Suprapubic skin (tissue), 4 donors: ENCODE measurements around the gene COX4I1. TPM values are rescaled to one million over a fixed set of nuclear protein-coding genes. Genes with fewer than 3 reads are reported as not detected.

Experiments
- DNase-seq, 2 donors: peaks; one replicate each; pipeline ENCODE4 v3.0.0-alpha.2; 2019; ENCODE audit warnings: low spot score in 2 of 2
- H3K27ac ChIP-seq: fragments of 200-600 bp; sonication (generic); one replicate; pipeline ENCODE4 v1.5.1; 2019
- H3K27me3 ChIP-seq: fragments of 200-600 bp; sonication (generic); one replicate; pipeline ENCODE4 v1.5.1; 2019
- H3K36me3 ChIP-seq: fragments of 200-600 bp; sonication (generic); one replicate; pipeline ENCODE4 v1.5.1; 2019
- H3K4me1 ChIP-seq: fragments of 200-600 bp; sonication (generic); one replicate; pipeline ENCODE4 v1.5.1; 2019
- H3K4me3 ChIP-seq: fragments of 200-600 bp; sonication (generic); one replicate; pipeline ENCODE4 v1.5.1; 2019; ENCODE audit warnings: mild to moderate bottlenecking
- H3K9me3 ChIP-seq: fragments of 200-600 bp; sonication (generic); one replicate; pipeline ENCODE4 v1.5.1; 2019
- EP300 ChIP-seq: sonication (generic); formaldehyde crosslinking; IDR thresholded peaks from one replicate; pipeline ENCODE4 v1.6.1; 2017; ENCODE audit warnings: antibody characterized with exemption
- POLR2A ChIP-seq, 2 donors: fragments of 450-650 bp; IDR thresholded peaks; one replicate each; pipeline ENCODE4 v1.6.1; 2017; ENCODE audit warnings: antibody characterized with exemption in 2 of 2, mild to moderate bottlenecking in 2 of 2, moderate library complexity in 2 of 2
- POLR2AphosphoS5 ChIP-seq, 3 donors: sonication (generic); formaldehyde crosslinking; IDR thresholded peaks; one replicate each; pipeline ENCODE4 v1.6.1; 2017; ENCODE audit warnings: antibody characterized with exemption in 3 of 3
- WGBS: methylation state at CpG from one replicate; pipeline ENCODE4 v1.1.5; 2018; 5-methylcytosine and 5-hydroxymethylcytosine counted together
- total RNA-seq, 4 donors: library from RNA; depleted of rRNA; stranded (reverse); fragments of >200 nt; gene quantifications; one replicate each; pipeline ENCODE4 v1.1.0, GENCODE V29; 2016
- TF ChIP-seq, protein P1 (sequence below), 2 donors: fragments of 200-600 bp in 1 of 2; fragments of 450-650 bp in 1 of 2; sonication (generic) in 1 of 2; IDR thresholded peaks; one replicate each; pipeline ENCODE4 v1.5.1; 2016 to 2019; ENCODE audit warnings: antibody characterized with exemption in 2 of 2, mild to moderate bottlenecking in 1 of 2, moderate library complexity in 1 of 2

COX4I1 gene
- total RNA-seq, 4 donors from 2014 or later = 369 to 505 (median 459) TPM

DNA sequence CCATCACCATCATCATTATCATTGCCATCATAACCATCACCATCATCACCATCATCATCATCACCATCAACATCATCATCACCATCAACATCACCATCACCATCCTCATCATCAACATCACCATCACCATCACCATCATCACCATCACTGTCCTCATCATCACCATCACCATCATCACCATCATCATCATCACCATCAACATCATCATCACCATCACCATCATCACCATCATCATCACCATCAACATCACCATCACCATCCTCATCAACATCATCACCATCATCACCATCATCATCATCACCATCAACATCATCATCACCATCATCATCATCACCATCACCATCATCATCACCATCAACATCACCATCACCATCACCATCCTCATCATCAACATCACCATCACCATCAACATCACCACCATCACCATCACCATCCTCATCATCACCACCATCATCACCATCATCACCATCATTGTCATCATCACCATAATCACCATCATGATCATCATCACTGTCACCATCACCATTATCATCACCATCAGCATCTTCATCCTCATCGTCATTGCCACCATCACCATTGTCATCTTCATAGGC is 23.9 kb downstream of the COX4I1 start:
- TF ChIP-seq, protein P1, sequence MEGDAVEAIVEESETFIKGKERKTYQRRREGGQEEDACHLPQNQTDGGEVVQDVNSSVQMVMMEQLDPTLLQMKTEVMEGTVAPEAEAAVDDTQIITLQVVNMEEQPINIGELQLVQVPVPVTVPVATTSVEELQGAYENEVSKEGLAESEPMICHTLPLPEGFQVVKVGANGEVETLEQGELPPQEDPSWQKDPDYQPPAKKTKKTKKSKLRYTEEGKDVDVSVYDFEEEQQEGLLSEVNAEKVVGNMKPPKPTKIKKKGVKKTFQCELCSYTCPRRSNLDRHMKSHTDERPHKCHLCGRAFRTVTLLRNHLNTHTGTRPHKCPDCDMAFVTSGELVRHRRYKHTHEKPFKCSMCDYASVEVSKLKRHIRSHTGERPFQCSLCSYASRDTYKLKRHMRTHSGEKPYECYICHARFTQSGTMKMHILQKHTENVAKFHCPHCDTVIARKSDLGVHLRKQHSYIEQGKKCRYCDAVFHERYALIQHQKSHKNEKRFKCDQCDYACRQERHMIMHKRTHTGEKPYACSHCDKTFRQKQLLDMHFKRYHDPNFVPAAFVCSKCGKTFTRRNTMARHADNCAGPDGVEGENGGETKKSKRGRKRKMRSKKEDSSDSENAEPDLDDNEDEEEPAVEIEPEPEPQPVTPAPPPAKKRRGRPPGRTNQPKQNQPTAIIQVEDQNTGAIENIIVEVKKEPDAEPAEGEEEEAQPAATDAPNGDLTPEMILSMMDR (IDR thresholded peaks at IDR 0.05) = no peak
- TF ChIP-seq POLR2A (IDR thresholded peaks at IDR 0.05) = no peak
- no peak for DNase-seq
- 95% methylated on average over 1 of the region's 1 CpG for WGBS
- Histone ChIP-seq H3K36me3 (no peaks in the 10 kb centered on the region), H3K4me1 (peaks cover 4% of the 10 kb centered on the region), H3K27me3 (peaks cover 10% of the 10 kb centered on the region), H3K9me3 (no peaks in the 10 kb centered on the region), H3K4me3 (no peak overlapping the region), H3K27ac (no peak overlapping the region)

DNA sequence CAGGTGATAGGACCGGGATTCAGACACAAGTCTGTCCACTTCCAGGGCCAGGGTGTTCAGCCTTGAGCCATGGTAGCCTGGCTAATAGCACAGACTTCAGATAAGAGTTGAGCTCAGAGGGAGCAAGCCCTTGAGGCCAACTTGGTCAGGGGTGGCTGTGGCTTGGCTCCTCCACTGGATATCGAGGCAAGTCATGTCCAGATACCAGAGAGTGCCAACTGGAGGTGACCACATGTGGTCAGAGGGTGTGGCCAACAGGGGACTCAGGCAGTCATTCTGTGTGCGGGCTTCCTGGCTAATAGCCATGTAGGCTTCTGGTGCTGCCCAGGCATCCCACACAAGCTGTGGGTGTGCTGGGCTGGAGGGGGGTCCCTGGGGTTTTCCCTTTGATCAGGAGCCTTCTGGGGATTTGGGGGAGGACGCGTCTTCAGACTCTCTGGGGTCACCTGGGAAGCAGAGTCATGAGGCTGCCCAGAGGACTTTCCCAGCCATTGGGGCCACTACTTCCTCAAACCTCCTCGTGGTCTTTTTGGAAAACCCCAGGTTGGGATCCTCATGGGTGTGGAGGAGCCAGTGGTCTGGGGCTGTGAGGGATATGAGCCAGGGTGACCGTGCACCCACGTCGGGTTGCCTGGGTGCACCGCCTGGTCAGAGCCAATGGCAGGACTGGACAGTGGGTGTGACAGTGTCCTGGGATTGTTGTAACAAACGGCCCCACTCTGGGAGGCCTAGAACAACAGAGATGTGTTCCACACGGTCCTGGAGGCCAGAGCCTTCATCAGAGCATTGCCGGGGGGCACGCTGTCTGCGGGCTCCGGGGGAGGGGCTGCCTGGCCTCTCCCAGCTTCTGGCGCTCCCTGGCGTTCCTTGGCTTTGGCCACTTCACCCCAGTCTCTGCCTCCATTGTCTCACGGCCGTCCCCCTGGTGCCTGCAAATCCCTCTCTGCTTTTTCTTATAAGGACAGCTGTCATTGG is 25.0 kb downstream of the COX4I1 start:
- Histone ChIP-seq H3K4me1 (peaks cover 4% of the 10 kb centered on the region), H3K36me3 (no peaks in the 10 kb centered on the region), H3K4me3 (no peak overlapping the region), H3K9me3 (no peaks in the 10 kb centered on the region), H3K27ac (no peak overlapping the region), H3K27me3 (peaks cover 13% of the 10 kb centered on the region)
- WGBS = 81% methylated on average over 17 of the region's 20 CpGs
- DNase-seq = no peak
- TF ChIP-seq EP300 (no peak), POLR2A (IDR thresholded peaks at IDR 0.05) (no peak), POLR2AphosphoS5 (IDR thresholded peaks at IDR 0.05) (no peak)
- TF ChIP-seq, protein P1 (IDR thresholded peaks at IDR 0.05) = no peak

DNA sequence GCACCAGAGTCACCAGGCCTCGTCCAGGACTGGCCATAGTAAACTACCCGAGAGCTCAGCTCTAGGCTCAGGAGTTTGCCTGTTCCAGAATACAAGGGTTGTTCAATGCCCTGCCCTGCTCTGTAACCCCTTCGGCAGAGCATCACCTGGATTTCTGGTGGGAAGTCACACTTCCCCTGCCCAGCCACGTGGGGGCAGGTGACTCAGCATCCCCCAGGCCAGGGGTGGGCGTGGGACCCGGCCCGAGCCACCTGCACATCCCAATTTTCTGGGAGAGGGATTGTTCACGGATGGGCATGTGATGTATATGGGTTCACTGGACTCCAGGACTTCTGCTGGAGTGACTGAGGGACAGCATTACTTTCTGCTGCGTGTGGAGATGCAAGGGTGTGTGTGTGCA is 25.8 kb downstream of the COX4I1 start:
- Histone ChIP-seq H3K27me3 (peaks cover 19% of the 10 kb centered on the region), H3K27ac (no peak overlapping the region), H3K4me3 (no peak overlapping the region), H3K4me1 (peaks cover 4% of the 10 kb centered on the region), H3K9me3 (no peaks in the 10 kb centered on the region), H3K36me3 (no peaks in the 10 kb centered on the region)
- TF ChIP-seq, protein P1 (IDR thresholded peaks at IDR 0.05) = no peak
- TF ChIP-seq POLR2AphosphoS5 (IDR thresholded peaks at IDR 0.05) (no peak), POLR2A (IDR thresholded peaks at IDR 0.05) (no peak), EP300 (no peak)
- DNase-seq = no peak
- WGBS = 80% methylated on average over 1 of the region's 9 CpGs

DNA sequence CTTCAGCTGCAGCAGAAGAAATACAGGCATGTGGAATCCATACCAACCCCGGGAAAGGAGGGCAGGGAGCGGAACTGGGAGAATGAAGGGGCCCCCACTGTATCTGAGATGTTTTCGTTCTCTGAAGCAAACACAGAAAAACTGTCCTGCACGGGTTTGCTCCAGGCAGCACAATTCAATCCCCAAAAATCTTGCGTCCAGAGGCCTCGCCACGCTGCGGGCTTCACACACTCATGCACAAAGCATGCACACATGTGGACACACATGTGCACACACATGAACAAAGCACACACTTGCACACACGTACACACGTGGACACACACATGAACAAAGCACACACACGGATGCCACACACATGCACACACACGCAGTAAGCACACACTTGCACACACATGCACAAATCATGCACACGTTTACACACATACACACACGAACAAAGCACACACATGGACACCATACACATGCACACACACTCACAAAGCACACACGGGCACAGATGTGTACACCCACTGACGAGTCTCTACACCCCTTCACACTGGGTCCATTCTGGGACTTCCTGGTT is 27.3 kb downstream of the COX4I1 start:
- TF ChIP-seq POLR2A (IDR thresholded peaks at IDR 0.05) = no peak
- TF ChIP-seq, protein P1 (IDR thresholded peaks at IDR 0.05) = no peak
- no peak for TF ChIP-seq POLR2AphosphoS5 (IDR thresholded peaks at IDR 0.05)
- no peaks in the 10 kb centered on the region for H3K4me1 ChIP-seq
- H3K9me3 ChIP-seq = no peaks in the 10 kb centered on the region
- H3K36me3 ChIP-seq = no peaks in the 10 kb centered on the region
- 74% methylated on average over 16 of the region's 16 CpGs for WGBS
- DNase-seq = no peak
- no peak overlapping the region for H3K27ac ChIP-seq
- H3K27me3 ChIP-seq = peaks cover 14% of the 10 kb centered on the region
- H3K4me3 ChIP-seq = no peak overlapping the region

DNA sequence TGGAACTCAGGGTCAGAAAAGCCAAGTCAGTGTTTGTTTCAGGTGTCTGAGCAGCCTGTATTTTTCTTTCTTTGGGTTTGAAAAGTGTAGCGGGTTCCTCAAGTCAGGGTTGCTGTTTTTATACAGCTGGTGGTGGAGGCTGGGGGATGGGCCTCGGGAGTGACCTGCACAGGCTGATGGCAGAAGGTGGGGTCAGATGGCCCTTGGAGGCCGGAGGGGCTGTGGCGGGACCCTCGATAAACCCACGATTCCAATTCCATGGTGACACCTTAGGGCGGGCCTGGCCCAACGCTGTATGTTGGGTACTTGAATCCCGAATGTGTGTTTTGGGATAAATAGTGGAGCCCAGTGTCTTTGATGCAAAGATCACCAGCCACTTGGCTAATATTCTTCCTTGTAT is 28.7 kb downstream of the COX4I1 start:
- WGBS = 82% methylated on average over 9 of the region's 9 CpGs
- TF ChIP-seq POLR2AphosphoS5 (IDR thresholded peaks at IDR 0.05) (no peak), POLR2A (IDR thresholded peaks at IDR 0.05) (no peak), EP300 (no peak)
- TF ChIP-seq, protein P1 (IDR thresholded peaks at IDR 0.05) = no peak

More for the DNA sequence above, 28.7 kb downstream of the COX4I1 start:
- H3K36me3 ChIP-seq = no peaks in the 10 kb centered on the region
- no peaks in the 10 kb centered on the region for H3K9me3 ChIP-seq
- peaks cover 28% of the 10 kb centered on the region for H3K27me3 ChIP-seq
- H3K4me1 ChIP-seq = no peaks in the 10 kb centered on the region
- H3K4me3 ChIP-seq = no peak overlapping the region
- no peak for DNase-seq
- H3K27ac ChIP-seq = no peak overlapping the region
